GM12878 (cell line): ENCODE results near the gene TMEM82.

Source experiments
- ELK1 ChIP-seq: IDR thresholded peaks from 2 replicates; pipeline ENCODE4 v1.6.1; 2012; ENCODE audit warnings: low read depth, low read length, improper control_type of control experiment
- EP300 ChIP-seq, 2 experiments: fragments of 150-350 bp in 1 of 2; IDR thresholded peaks; 2 replicates each; pipeline ENCODE4 v1.6.1; 2011 to 2012; ENCODE audit warnings: low read depth in 2 of 2, low read length in 2 of 2, borderline replicate concordance in 1 of 2, improper control_type of control experiment in 1 of 2, inconsistent platforms in 1 of 2; ENCODE audit not compliant: control insufficient read depth in 1 of 2
- MAX ChIP-seq: IDR thresholded peaks from 2 replicates; pipeline ENCODE4 v1.6.1; 2012; ENCODE audit warnings: low read depth, low read length, improper control_type of control experiment
- PKNOX1 ChIP-seq: fragments of 450-650 bp; IDR thresholded peaks from 2 replicates; pipeline ENCODE4 v1.6.1; 2016; ENCODE audit warnings: mild to moderate bottlenecking

DNA sequence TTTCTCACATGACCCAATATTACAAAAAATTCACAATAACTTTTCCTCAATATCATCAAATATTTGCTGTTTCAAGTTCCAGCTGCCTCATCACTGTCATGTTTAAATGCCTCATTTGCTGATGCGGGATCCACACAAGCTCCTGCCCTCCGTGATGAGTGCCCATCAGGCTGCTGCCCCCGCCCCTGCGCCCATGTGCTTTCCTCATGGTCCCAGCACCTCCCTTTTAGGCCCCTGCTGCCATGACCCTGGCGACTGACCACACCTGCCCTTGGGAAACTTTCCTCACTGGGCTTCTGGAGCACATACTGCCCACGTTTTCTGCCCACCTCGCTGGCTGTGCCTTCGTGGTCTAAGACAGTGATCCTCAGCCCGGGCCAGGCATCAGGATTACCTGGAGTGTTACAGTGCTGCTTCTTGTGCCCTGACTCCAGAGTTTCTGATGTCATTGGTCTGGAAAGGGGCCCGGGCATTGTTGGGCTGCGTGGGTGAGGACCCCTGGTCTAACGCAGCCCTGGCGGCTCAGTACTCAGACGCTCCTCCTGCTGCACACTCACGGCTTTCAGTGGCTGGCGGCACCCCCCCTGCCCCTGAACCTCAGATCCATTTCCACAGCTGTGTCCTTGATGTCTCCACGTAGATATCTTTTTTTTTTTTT is 37.6 kb upstream of the TMEM82 start:
- no peak for TF ChIP-seq PKNOX1
- no peak for TF ChIP-seq MAX
- no peak for TF ChIP-seq ELK1
- no peak for TF ChIP-seq EP300 (IDR thresholded peaks at IDR 0.05; ENCODE audit: borderline replicate concordance in 1 of 2, control insufficient read depth in 1 of 2, low read depth in 2 of 2, low read length in 2 of 2)
